ENCODE results near the gene PLCD1. TPM values are rescaled to one million over a fixed set of nuclear protein-coding genes. Genes with fewer than 3 reads are reported as not detected.
A peak's percentile ranks its signal among the peaks of the same experiment; 100 is the strongest.

Gene PLCD1
- total and polyA plus RNA-seq, 2 experiments from 2014 or later = 18.8 to 21.4 TPM

DNA sequence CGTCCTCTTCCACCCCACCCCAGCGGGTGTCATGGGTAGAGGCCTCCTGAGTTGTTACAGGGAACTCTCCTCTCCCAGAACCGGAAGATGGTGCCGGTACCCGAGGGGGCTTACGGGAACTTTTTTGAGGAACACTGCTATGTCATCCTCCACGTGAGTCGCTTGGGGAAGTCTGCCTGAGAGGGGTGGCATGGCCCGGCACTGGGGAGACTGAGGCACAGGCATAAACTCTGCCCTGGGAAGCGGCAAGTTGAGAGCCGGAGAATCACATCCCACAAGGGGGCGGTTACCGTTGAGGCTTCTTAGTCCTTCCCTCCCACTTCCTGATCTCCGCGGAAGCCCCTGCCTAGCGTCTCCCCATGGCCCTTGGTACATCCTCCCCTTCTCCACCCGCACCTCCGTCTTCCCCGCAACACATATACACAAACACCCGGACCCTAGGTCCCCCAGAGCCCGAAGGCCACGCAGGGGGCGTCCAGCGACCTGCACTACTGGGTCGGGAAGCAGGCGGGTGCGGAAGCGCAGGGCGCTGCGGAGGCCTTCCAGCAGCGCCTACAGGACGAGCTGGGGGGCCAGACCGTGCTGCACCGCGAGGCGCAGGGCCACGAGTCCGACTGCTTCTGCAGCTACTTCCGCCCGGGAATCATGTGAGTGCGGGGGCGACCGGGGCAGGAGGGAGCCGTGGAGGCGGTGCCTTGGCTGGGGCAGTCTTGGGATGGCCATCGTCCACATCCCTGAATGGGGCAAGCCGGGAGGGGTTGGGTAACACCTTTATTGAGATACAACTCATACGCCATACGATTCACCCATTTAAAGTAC, 35.4 kb downstream of the PLCD1 start:
- Histone ChIP-seq H3F3A (ENCODE audit: insufficient read depth) (peaks cover 9% of the 10 kb centered on the region; the same call in 1 of the 2 replicates), H3K4me1 (ENCODE audit: insufficient read depth) (peaks cover 10% of the 10 kb centered on the region; the same call in 1 of the 2 replicates), H2AFZ (peak overlapping the region; percentile 95), H3K9me2 (ENCODE audit: insufficient read depth) (no peaks in the 10 kb centered on the region), H3K27me3 (replicated peaks; ENCODE audit: insufficient read depth) (no peaks in the 10 kb centered on the region), H3K79me2 (ENCODE audit: insufficient read depth) (no peaks in the 10 kb centered on the region), H4K20me1 (ENCODE audit: insufficient read depth) (no peaks in the 10 kb centered on the region), H3K4me2 (ENCODE audit: unreplicated experiment) (peak overlapping the region; percentile 94), H3K4me3 (peak overlapping the region; percentile 83), H3K27ac (peak overlapping the region; percentile 77), H3K9ac (peak overlapping the region; percentile 90), H3K36me3 (ENCODE audit: low read depth) (no peaks in the 10 kb centered on the region), H3K9me3 (ENCODE audit: low read depth) (no peaks in the 10 kb centered on the region)
- in situ Hi-C loops (cut with MboI) = no loop called here
- WGBS, 2 experiments (ENCODE audit: low coverage in 1 of 2, low lambda C conversion rate in 2 of 2, missing lambda C conversion rate in 2 of 2) = 1% methylated on average over 45 to 47 of the region's 49 CpGs
- peak; percentile 92 for DNase-seq
- TF ChIP-seq EZH2 (IDR thresholded peaks at IDR 0.05; ENCODE audit: insufficient read depth, poor library complexity, severe bottlenecking) (no peak), EZH2phosphoT487 (IDR thresholded peaks at IDR 0.05; ENCODE audit: insufficient read depth, low read depth) (no peak)

DNA sequence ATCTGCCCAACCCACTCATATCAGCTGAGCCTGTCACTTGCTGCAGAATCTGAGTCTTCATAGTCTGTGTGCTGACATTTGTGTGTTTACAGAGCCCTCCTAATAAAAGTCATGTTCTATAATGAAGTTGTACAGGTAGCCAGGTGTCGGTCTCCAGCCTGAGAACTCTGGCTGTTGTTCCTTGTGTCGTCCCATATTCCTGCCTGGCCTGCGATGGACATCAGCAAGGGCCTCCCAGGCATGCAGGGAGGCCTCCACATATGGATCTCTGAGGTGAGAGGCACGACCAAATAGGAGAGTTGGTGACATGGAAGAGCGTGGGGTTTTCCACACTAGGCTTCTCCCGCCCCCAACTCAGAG, 36.0 kb downstream of the PLCD1 start:
- no peaks in the 10 kb centered on the region for H4K20me1 ChIP-seq (ENCODE audit: insufficient read depth)
- H2AFZ ChIP-seq = peak overlapping the region; percentile 95
- no peaks in the 10 kb centered on the region for H3K27me3 ChIP-seq (replicated peaks; ENCODE audit: insufficient read depth)
- DNase-seq = no peak
- WGBS, 2 experiments (ENCODE audit: low coverage in 1 of 2, low lambda C conversion rate in 2 of 2, missing lambda C conversion rate in 2 of 2) = 23 to 24% methylated on average over 6 of the region's 6 CpGs
- no peaks in the 10 kb centered on the region for H3K9me2 ChIP-seq (ENCODE audit: insufficient read depth)
- peaks cover 9% of the 10 kb centered on the region; the same call in 1 of the 2 replicates for H3F3A ChIP-seq (ENCODE audit: insufficient read depth)
- in situ Hi-C loops (cut with MboI) = no loop called here
- peak overlapping the region; percentile 77 for H3K27ac ChIP-seq
- peak overlapping the region; percentile 83 for H3K4me3 ChIP-seq
- TF ChIP-seq EZH2 (IDR thresholded peaks at IDR 0.05; ENCODE audit: insufficient read depth, poor library complexity, severe bottlenecking) (no peak), EZH2phosphoT487 (IDR thresholded peaks at IDR 0.05; ENCODE audit: insufficient read depth, low read depth) (no peak)
- H3K9ac ChIP-seq = peak overlapping the region; percentile 90
- H3K79me2 ChIP-seq (ENCODE audit: insufficient read depth) = no peaks in the 10 kb centered on the region
- no peaks in the 10 kb centered on the region for H3K9me3 ChIP-seq (ENCODE audit: low read depth)
- H3K36me3 ChIP-seq (ENCODE audit: low read depth) = no peaks in the 10 kb centered on the region
- H3K4me2 ChIP-seq (ENCODE audit: unreplicated experiment) = peak overlapping the region; percentile 94
- H3K4me1 ChIP-seq (ENCODE audit: insufficient read depth) = peaks cover 10% of the 10 kb centered on the region; the same call in 1 of the 2 replicates

GRCh38 chr3:37993067-37993455, 36.4 kb downstream of the PLCD1 start:
- Histone ChIP-seq H3K4me1 (ENCODE audit: insufficient read depth) (peaks cover 10% of the 10 kb centered on the region; the same call in 1 of the 2 replicates), H3F3A (ENCODE audit: insufficient read depth) (peaks cover 9% of the 10 kb centered on the region; the same call in 1 of the 2 replicates), H3K79me2 (ENCODE audit: insufficient read depth) (no peaks in the 10 kb centered on the region), H3K9ac (no peak overlapping the region), H3K4me2 (ENCODE audit: unreplicated experiment) (no peak overlapping the region), H2AFZ (peak overlapping the region; percentile 95), H4K20me1 (ENCODE audit: insufficient read depth) (no peaks in the 10 kb centered on the region), H3K9me2 (ENCODE audit: insufficient read depth) (no peaks in the 10 kb centered on the region), H3K4me3 (no peak overlapping the region), H3K36me3 (ENCODE audit: low read depth) (no peaks in the 10 kb centered on the region), H3K27me3 (replicated peaks; ENCODE audit: insufficient read depth) (no peaks in the 10 kb centered on the region), H3K9me3 (ENCODE audit: low read depth) (no peaks in the 10 kb centered on the region), H3K27ac (no peak overlapping the region)
- 94 to 96% methylated on average over 8 of the region's 8 CpGs for WGBS, 2 experiments (ENCODE audit: low coverage in 1 of 2, low lambda C conversion rate in 2 of 2, missing lambda C conversion rate in 2 of 2)
- in situ Hi-C loops (cut with MboI) = no loop called here
- DNase-seq = no peak
- TF ChIP-seq EZH2 (IDR thresholded peaks at IDR 0.05; ENCODE audit: insufficient read depth, poor library complexity, severe bottlenecking) (no peak), EZH2phosphoT487 (IDR thresholded peaks at IDR 0.05; ENCODE audit: insufficient read depth, low read depth) (no peak)

GRCh38 chr3:37992271-37993066, 37.0 kb downstream of the PLCD1 start:
- Histone ChIP-seq H3K4me1 (ENCODE audit: insufficient read depth) (peaks cover 10% of the 10 kb centered on the region; the same call in 1 of the 2 replicates), H3K27me3 (replicated peaks; ENCODE audit: insufficient read depth) (no peaks in the 10 kb centered on the region), H3F3A (ENCODE audit: insufficient read depth) (peaks cover 9% of the 10 kb centered on the region; the same call in 1 of the 2 replicates), H2AFZ (no peak overlapping the region), H3K9me2 (ENCODE audit: insufficient read depth) (no peaks in the 10 kb centered on the region), H3K79me2 (ENCODE audit: insufficient read depth) (no peaks in the 10 kb centered on the region), H3K9me3 (ENCODE audit: low read depth) (no peaks in the 10 kb centered on the region), H3K27ac (no peak overlapping the region), H4K20me1 (ENCODE audit: insufficient read depth) (no peaks in the 10 kb centered on the region), H3K4me3 (no peak overlapping the region), H3K36me3 (ENCODE audit: low read depth) (no peaks in the 10 kb centered on the region), H3K4me2 (ENCODE audit: unreplicated experiment) (no peak overlapping the region), H3K9ac (no peak overlapping the region)
- 70 to 72% methylated on average over 9 of the region's 9 CpGs for WGBS, 2 experiments (ENCODE audit: low coverage in 1 of 2, low lambda C conversion rate in 2 of 2, missing lambda C conversion rate in 2 of 2)
- TF ChIP-seq EZH2phosphoT487 (IDR thresholded peaks at IDR 0.05; ENCODE audit: insufficient read depth, low read depth) (no peak), EZH2 (IDR thresholded peaks at IDR 0.05; ENCODE audit: insufficient read depth, poor library complexity, severe bottlenecking) (no peak)
- in situ Hi-C loops (cut with MboI) = no loop called here
- no peak for DNase-seq

All from GM23248 (cell line).